K562 (cell line): ENCODE data around the gene GET3. TPM values are rescaled to one million over a fixed set of nuclear protein-coding genes. Genes with fewer than 3 reads are reported as not detected.

Source experiments
- CBFB ChIP-seq: sonication (generic); formaldehyde crosslinking; IDR thresholded peaks from 2 replicates; pipeline ENCODE4 v1.4.0; 2020; ENCODE audit warnings: mild to moderate bottlenecking, missing genetic modification reagents
- CXXC5 ChIP-seq: fragments of 250-450 bp; sonication (Bioruptor Pico); IDR thresholded peaks from 2 replicates; pipeline ENCODE4 v1.8.0; 2022; ENCODE audit warnings: inconsistent platforms, mild to moderate bottlenecking, moderate library complexity
- ELF2 ChIP-seq: fragments of 250-450 bp; sonication (Bioruptor Pico); IDR thresholded peaks from 2 replicates; pipeline ENCODE4 v1.5.0; 2021; ENCODE audit warnings: mild to moderate bottlenecking
- GATAD2B ChIP-seq: fragments of 450-650 bp; IDR thresholded peaks from 2 replicates; pipeline ENCODE4 v1.6.1; 2017; ENCODE audit warnings: mild to moderate bottlenecking, borderline replicate concordance
- LARP7 ChIP-seq: fragments of 450-650 bp; IDR thresholded peaks from 2 replicates; pipeline ENCODE4 v1.6.1; 2016
- POLR2G ChIP-seq: fragments of 200-400 bp; formaldehyde crosslinking; IDR thresholded peaks from 2 replicates; pipeline ENCODE4 v1.6.1; 2017; ENCODE audit warnings: low read depth, mild to moderate bottlenecking, antibody characterized with exemption, low read length, moderate library complexity
- SAP30 ChIP-seq: fragments of 200-600 bp; sonication (generic); IDR thresholded peaks from 2 replicates; pipeline ENCODE4 v1.6.1; 2012; ENCODE audit warnings: borderline replicate concordance, low read depth, mild to moderate bottlenecking, moderate library complexity, low read length, control low read depth, inconsistent platforms; ENCODE audit not compliant: insufficient read depth, poor library complexity, severe bottlenecking
- ZNF830 ChIP-seq: fragments of 250-450 bp; sonication (Bioruptor Pico); IDR thresholded peaks from 2 replicates; pipeline ENCODE4 v1.5.0; 2021; ENCODE audit warnings: mild to moderate bottlenecking
- ZSCAN29 ChIP-seq: fragments of 450-650 bp; IDR thresholded peaks from 2 replicates; pipeline ENCODE4 v1.6.1; 2017
- polyA plus RNA-seq, 8 experiments: library from polyadenylated mRNA; depleted of rRNA in 4 of 8; stranded (reverse) in 5 of 8; unstranded in 3 of 8; fragments of >200 nt; fragmentation: Nextera tagmentation in 2 of 8; fragmentation: Illumina TruSeq in 1 of 8; extraction: Ambion mirVana in 2 of 8; extraction: Trizol in 1 of 8; gene quantifications; 2 replicates each; pipeline versions ENCODE4 v1.2.1 to v1.2.3, GENCODE V29; 2011 to 2014; ENCODE audit warnings: inconsistent platforms in 1 of 8, missing spikeins in 1 of 8
- total RNA-seq, 7 experiments: library from RNA; depleted of rRNA in 6 of 7; stranded (reverse); fragments of >200 nt in 6 of 7; fragmentation: Illumina TruSeq in 2 of 7; extraction: Trizol in 2 of 7; gene quantifications; 2 replicates each; pipeline versions ENCODE4 v1.2.1 to v1.2.3, GENCODE V29; 2011 to 2021; ENCODE audit warnings: low replicate concordance in 1 of 7
- TF ChIP-seq, protein P1 (sequence below), 2 experiments: fragments of 450-650 bp; conservative IDR thresholded peaks; 2 replicates each; pipeline ENCODE4 v1.6.1; 2017; ENCODE audit warnings: mild to moderate bottlenecking in 2 of 2, moderate library complexity in 2 of 2
- TF ChIP-seq, protein P2 (sequence below), 2 experiments: fragments of 450-650 bp; formaldehyde crosslinking in 1 of 2; IDR thresholded peaks; 2 replicates each; pipeline versions ENCODE4 v1.4.0 to v1.6.1; 2014 to 2020; ENCODE audit warnings: mild to moderate bottlenecking in 2 of 2, borderline replicate concordance in 1 of 2, low read depth in 1 of 2
- TF ChIP-seq, protein P3 (sequence below): fragments of 450-650 bp; IDR thresholded peaks from 2 replicates; pipeline ENCODE4 v1.6.1; 2016; ENCODE audit warnings: mild to moderate bottlenecking
- TF ChIP-seq, protein P4 (sequence below): fragments of 450-650 bp; formaldehyde crosslinking; IDR thresholded peaks from 2 replicates; pipeline ENCODE4 v1.4.0; 2020; ENCODE audit warnings: mild to moderate bottlenecking, moderate library complexity

Gene GET3
- total and polyA plus RNA-seq, 9 of the 15 experiments (the other 6 are each of a cell fraction or from before 2014, with no cell fraction given), result 8.3 to 83.5 (median 51.8) TPM

DNA sequence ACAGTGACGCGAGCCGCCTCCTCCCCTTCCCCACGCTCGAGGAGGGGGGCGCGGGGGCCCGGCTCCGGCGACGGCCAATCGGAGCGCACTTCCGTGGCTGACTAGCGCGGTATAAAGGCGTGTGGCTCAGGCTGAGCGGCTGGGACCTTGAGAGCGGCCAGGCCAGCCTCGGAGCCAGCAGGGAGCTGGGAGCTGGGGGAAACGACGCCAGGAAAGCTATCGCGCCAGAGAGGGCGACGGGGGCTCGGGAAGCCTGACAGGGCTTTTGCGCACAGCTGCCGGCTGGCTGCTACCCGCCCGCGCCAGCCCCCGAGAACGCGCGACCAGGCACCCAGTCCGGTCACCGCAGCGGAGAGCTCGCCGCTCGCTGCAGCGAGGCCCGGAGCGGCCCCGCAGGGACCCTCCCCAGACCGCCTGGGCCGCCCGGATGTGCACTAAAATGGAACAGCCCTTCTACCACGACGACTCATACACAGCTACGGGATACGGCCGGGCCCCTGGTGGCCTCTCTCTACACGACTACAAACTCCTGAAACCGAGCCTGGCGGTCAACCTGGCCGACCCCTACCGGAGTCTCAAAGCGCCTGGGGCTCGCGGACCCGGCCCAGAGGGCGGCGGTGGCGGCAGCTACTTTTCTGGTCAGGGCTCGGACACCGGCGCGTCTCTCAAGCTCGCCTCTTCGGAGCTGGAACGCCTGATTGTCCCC, 54.2 kb downstream of the GET3 start, which contains the start of gene JUNB (continued):
- TF ChIP-seq, protein P1, sequence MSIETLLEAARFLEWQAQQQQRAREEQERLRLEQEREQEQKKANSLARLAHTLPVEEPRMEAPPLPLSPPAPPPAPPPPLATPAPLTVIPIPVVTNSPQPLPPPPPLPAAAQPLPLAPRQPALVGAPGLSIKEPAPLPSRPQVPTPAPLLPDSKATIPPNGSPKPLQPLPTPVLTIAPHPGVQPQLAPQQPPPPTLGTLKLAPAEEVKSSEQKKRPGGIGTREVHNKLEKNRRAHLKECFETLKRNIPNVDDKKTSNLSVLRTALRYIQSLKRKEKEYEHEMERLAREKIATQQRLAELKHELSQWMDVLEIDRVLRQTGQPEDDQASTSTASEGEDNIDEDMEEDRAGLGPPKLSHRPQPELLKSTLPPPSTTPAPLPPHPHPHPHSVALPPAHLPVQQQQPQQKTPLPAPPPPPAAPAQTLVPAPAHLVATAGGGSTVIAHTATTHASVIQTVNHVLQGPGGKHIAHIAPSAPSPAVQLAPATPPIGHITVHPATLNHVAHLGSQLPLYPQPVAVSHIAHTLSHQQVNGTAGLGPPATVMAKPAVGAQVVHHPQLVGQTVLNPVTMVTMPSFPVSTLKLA (conservative IDR thresholded peaks at IDR 0.05), result no peak; a peak in 1 of 4 replicates
- TF ChIP-seq LARP7 (no peak), POLR2G (peak; percentile 99), ZNF830 (peak; percentile 71; the same call in 1 of the 2 replicates), CXXC5 (CRISPR knock-in tag) (peak; percentile 87), SAP30 (peak; percentile 72), ZSCAN29 (no peak), ELF2 (CRISPR knock-in tag) (peak; percentile 85), GATAD2B (peak; percentile 79), CBFB (CRISPR knock-in tag) (peak; percentile 55; the same call in 1 of the 2 replicates)
- TF ChIP-seq, protein P2, sequence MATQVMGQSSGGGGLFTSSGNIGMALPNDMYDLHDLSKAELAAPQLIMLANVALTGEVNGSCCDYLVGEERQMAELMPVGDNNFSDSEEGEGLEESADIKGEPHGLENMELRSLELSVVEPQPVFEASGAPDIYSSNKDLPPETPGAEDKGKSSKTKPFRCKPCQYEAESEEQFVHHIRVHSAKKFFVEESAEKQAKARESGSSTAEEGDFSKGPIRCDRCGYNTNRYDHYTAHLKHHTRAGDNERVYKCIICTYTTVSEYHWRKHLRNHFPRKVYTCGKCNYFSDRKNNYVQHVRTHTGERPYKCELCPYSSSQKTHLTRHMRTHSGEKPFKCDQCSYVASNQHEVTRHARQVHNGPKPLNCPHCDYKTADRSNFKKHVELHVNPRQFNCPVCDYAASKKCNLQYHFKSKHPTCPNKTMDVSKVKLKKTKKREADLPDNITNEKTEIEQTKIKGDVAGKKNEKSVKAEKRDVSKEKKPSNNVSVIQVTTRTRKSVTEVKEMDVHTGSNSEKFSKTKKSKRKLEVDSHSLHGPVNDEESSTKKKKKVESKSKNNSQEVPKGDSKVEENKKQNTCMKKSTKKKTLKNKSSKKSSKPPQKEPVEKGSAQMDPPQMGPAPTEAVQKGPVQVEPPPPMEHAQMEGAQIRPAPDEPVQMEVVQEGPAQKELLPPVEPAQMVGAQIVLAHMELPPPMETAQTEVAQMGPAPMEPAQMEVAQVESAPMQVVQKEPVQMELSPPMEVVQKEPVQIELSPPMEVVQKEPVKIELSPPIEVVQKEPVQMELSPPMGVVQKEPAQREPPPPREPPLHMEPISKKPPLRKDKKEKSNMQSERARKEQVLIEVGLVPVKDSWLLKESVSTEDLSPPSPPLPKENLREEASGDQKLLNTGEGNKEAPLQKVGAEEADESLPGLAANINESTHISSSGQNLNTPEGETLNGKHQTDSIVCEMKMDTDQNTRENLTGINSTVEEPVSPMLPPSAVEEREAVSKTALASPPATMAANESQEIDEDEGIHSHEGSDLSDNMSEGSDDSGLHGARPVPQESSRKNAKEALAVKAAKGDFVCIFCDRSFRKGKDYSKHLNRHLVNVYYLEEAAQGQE (IDR thresholded peaks at IDR 0.05; ENCODE audit: borderline replicate concordance), result no peak
- TF ChIP-seq, protein P2 (CRISPR knock-in tag; IDR thresholded peaks at IDR 0.05; ENCODE audit: low read depth), result peak; percentile 87
- TF ChIP-seq, protein P3, sequence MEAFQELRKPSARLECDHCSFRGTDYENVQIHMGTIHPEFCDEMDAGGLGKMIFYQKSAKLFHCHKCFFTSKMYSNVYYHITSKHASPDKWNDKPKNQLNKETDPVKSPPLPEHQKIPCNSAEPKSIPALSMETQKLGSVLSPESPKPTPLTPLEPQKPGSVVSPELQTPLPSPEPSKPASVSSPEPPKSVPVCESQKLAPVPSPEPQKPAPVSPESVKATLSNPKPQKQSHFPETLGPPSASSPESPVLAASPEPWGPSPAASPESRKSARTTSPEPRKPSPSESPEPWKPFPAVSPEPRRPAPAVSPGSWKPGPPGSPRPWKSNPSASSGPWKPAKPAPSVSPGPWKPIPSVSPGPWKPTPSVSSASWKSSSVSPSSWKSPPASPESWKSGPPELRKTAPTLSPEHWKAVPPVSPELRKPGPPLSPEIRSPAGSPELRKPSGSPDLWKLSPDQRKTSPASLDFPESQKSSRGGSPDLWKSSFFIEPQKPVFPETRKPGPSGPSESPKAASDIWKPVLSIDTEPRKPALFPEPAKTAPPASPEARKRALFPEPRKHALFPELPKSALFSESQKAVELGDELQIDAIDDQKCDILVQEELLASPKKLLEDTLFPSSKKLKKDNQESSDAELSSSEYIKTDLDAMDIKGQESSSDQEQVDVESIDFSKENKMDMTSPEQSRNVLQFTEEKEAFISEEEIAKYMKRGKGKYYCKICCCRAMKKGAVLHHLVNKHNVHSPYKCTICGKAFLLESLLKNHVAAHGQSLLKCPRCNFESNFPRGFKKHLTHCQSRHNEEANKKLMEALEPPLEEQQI, result no peak
- TF ChIP-seq, protein P4, sequence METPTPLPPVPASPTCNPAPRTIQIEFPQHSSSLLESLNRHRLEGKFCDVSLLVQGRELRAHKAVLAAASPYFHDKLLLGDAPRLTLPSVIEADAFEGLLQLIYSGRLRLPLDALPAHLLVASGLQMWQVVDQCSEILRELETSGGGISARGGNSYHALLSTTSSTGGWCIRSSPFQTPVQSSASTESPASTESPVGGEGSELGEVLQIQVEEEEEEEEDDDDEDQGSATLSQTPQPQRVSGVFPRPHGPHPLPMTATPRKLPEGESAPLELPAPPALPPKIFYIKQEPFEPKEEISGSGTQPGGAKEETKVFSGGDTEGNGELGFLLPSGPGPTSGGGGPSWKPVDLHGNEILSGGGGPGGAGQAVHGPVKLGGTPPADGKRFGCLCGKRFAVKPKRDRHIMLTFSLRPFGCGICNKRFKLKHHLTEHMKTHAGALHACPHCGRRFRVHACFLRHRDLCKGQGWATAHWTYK (CRISPR knock-in tag), result peak; percentile 85
